RCC 7860 (cell line): ENCODE measurements around the gene RSL1D1.
A peak's percentile ranks its signal among the peaks of the same experiment; 100 is the strongest.
"Not testable (repeated sequence)": the region's sequence is repeated elsewhere in the genome, so short reads cannot be mapped to it uniquely, and the experiment has no call there.

Source experiments
- DNase-seq: peaks from one replicate; pipeline ENCODE4 v3.0.0-alpha.2; 2015; ENCODE audit warnings: low spot score
- FAIRE-seq: peaks from 2 replicates; lab custom pipeline; 2012; peaks lifted over from hg19 to GRCh38; lab: Jason Lieb, UNC

Gene RSL1D1

GRCh38 chr16:11848842-11849241 lies 2.5 kb downstream of the RSL1D1 start:
- FAIRE-seq = no peak
- DNase-seq = no peak

- FAIRE-seq (no peak), DNase-seq (no peak)
Measured at GRCh38 chr16:11844499-11844898, 6.8 kb downstream of the RSL1D1 start.

- FAIRE-seq (no peak), DNase-seq (no peak)
Measured at GRCh38 chr16:11843861-11844260, 7.5 kb downstream of the RSL1D1 start.

- DNase-seq = no peak
- FAIRE-seq = no peak
Measured at GRCh38 chr16:11843206-11843605, 8.1 kb downstream of the RSL1D1 start.

- no peak for FAIRE-seq
- DNase-seq = no peak
Measured at GRCh38 chr16:11841026-11841425, 10.3 kb downstream of the RSL1D1 start.

- DNase-seq (peak; percentile 39), FAIRE-seq (no peak)
Measured at GRCh38 chr16:11836650-11837244, 14.6 kb downstream of the RSL1D1 start.

- DNase-seq (peak; percentile 11), FAIRE-seq (no peak)
Measured at GRCh38 chr16:11835891-11836649, 15.3 kb downstream of the RSL1D1 start.

GRCh38 chr16:11835309-11835708 lies 16.0 kb downstream of the RSL1D1 start:
- FAIRE-seq (no peak), DNase-seq (no peak)

GRCh38 chr16:11833951-11834695 lies 17.2 kb downstream of the RSL1D1 start:
- DNase-seq = peak; percentile 4
- FAIRE-seq = no peak

GRCh38 chr16:11828696-11829095 lies 22.6 kb downstream of the RSL1D1 start:
- no peak for FAIRE-seq
- DNase-seq = no peak

GRCh38 chr16:11825520-11826165 lies 25.7 kb downstream of the RSL1D1 start:
- DNase-seq, FAIRE-seq: not testable (repeated sequence)

- no peak for FAIRE-seq
- DNase-seq = no peak
Measured at GRCh38 chr16:11824362-11824761, 27.0 kb downstream of the RSL1D1 start.

- DNase-seq, FAIRE-seq: not testable (repeated sequence)
Measured at GRCh38 chr16:11823645-11824044, 27.7 kb downstream of the RSL1D1 start.

- DNase-seq (no peak), FAIRE-seq (no peak)
Measured at GRCh38 chr16:11819798-11820197, 31.5 kb downstream of the RSL1D1 start.

GRCh38 chr16:11818970-11819369 lies 32.4 kb downstream of the RSL1D1 start:
- not testable (repeated sequence) for DNase-seq, FAIRE-seq

GRCh38 chr16:11816123-11816522 lies 35.2 kb downstream of the RSL1D1 start:
- DNase-seq (no peak), FAIRE-seq (no peak)

- FAIRE-seq, DNase-seq: not testable (repeated sequence)
Measured at GRCh38 chr16:11814800-11815199, 36.5 kb downstream of the RSL1D1 start.

GRCh38 chr16:11806721-11807120 lies 44.6 kb downstream of the RSL1D1 start:
- DNase-seq (no peak), FAIRE-seq (no peak)

GRCh38 chr16:11805556-11805955 lies 45.8 kb downstream of the RSL1D1 start:
- DNase-seq (no peak), FAIRE-seq (no peak)

GRCh38 chr16:11801481-11802021 lies 49.8 kb downstream of the RSL1D1 start:
- FAIRE-seq = no peak

GRCh38 chr16:11800382-11800718 lies 51.0 kb downstream of the RSL1D1 start:
- no peak for FAIRE-seq

More at GRCh38 chr16:11801481-11802021, 49.8 kb downstream of the RSL1D1 start:
- DNase-seq = no peak

More at GRCh38 chr16:11800382-11800718, 51.0 kb downstream of the RSL1D1 start:
- DNase-seq = no peak
